ENCODE data around the gene METTL16. TPM values are rescaled to one million over a fixed set of nuclear protein-coding genes. Genes with fewer than 3 reads are reported as not detected.

The METTL16 gene
- total and polyA plus RNA-seq, 2 donors (not counting 1 experiment from before 2014, with no cell fraction given), result 19.2 to 56.5 TPM

DNA sequence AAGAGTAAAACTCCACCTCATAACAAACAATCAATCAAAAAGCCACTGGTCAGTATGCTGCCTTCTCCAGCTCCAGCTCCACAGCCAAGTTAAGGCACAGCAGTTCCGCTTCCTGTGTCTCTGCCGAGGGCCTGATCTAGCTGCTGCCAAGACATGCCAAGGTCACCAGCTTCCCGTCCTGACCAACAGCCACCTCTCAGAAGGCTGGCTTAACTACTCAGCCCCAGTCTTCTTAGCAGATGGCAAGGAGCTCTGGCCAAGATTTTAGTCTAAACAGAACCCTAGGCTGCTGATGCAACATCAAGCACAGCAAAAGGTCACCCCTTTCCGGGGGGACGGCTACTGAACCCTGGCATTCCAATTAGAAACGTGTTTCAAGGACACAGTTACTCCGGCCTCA is 93.1 kb downstream of the METTL16 start:
- H3K27me3 Mint-ChIP-seq, result no peaks in the 10 kb centered on the region
- no peaks in the 10 kb centered on the region for H3K4me1 ChIP-seq (ENCODE audit: control insufficient read depth in 2 of 2, insufficient read depth in 2 of 2, low read length in 2 of 2)
- no peak overlapping the region for H3K4me3 Mint-ChIP-seq
- no peak overlapping the region for H3K9ac ChIP-seq (ENCODE audit: low read length)
- no peak overlapping the region for H2AFZ ChIP-seq (ENCODE audit: insufficient read depth, low read depth, low read length, poor library complexity, severe bottlenecking)
- ATAC-seq (ENCODE audit: low read depth) (no peak), DNase-seq (no peak)
- no peak overlapping the region for H3K27ac Mint-ChIP-seq
- no peak overlapping the region for H3K4me3 ChIP-seq (ENCODE audit: control extremely low read depth in 1 of 5, extremely low read depth in 1 of 5, insufficient read depth in 1 of 5, low read depth in 2 of 5, low read length in 4 of 5)
- H3K79me2 ChIP-seq (ENCODE audit: control insufficient read depth, insufficient read depth, low read length), result peaks cover 4% of the 10 kb centered on the region
- H3K27me3 ChIP-seq (replicated peaks in 1 of 4; ENCODE audit: control extremely low read depth in 1 of 4, control insufficient read depth in 3 of 4, insufficient read depth in 4 of 4, low read length in 3 of 4), result no peaks in the 10 kb centered on the region
- H3K9me3 ChIP-seq (ENCODE audit: control extremely low read depth in 1 of 3, control insufficient read depth in 2 of 3, insufficient read depth in 1 of 3, low read length in 2 of 3), result no peaks in the 10 kb centered on the region
- 99% methylated on average over 4 of the region's 7 CpGs for WGBS (ENCODE audit: insufficient coverage)
- peaks cover 15% of the 10 kb centered on the region for H4K20me1 ChIP-seq (ENCODE audit: control insufficient read depth, insufficient read depth, low read length, poor library complexity, severe bottlenecking)
- TF ChIP-seq EZH2 (IDR thresholded peaks at IDR 0.05; ENCODE audit: borderline replicate concordance, insufficient read depth, low read depth, low read length, poor library complexity, severe bottlenecking), result no peak
- TF ChIP-seq, protein P1, sequence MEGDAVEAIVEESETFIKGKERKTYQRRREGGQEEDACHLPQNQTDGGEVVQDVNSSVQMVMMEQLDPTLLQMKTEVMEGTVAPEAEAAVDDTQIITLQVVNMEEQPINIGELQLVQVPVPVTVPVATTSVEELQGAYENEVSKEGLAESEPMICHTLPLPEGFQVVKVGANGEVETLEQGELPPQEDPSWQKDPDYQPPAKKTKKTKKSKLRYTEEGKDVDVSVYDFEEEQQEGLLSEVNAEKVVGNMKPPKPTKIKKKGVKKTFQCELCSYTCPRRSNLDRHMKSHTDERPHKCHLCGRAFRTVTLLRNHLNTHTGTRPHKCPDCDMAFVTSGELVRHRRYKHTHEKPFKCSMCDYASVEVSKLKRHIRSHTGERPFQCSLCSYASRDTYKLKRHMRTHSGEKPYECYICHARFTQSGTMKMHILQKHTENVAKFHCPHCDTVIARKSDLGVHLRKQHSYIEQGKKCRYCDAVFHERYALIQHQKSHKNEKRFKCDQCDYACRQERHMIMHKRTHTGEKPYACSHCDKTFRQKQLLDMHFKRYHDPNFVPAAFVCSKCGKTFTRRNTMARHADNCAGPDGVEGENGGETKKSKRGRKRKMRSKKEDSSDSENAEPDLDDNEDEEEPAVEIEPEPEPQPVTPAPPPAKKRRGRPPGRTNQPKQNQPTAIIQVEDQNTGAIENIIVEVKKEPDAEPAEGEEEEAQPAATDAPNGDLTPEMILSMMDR (IDR thresholded peaks at IDR 0.05), result no peak
- intact Hi-C loops (cut with micrococcal nuclease), result loop anchor here (5.0 kb wide), 1 partner anchor 594 kb away; no protein-coding TSS in a partner anchor
- POLR2A ChIA-PET, result no interaction called here
- CTCF ChIA-PET, result interaction anchor here (1.7 to 12.0 kb wide), 3 partner anchors 14 to 36 kb away, joined by 3 to 650 read pairs (median 76); no protein-coding TSS in a partner anchor
- peaks cover 1% of the 10 kb centered on the region for H3K4me1 Mint-ChIP-seq
- no peak overlapping the region for H3K4me2 ChIP-seq (replicated peaks; ENCODE audit: low read depth, low read length, poor library complexity, severe bottlenecking)
- H3K27ac ChIP-seq (ENCODE audit: low read length in 2 of 2), result no peak overlapping the region
- H3K36me3 ChIP-seq (replicated peaks in 1 of 2; ENCODE audit: control extremely low read depth in 1 of 2, control insufficient read depth in 1 of 2, extremely low read depth in 1 of 2, insufficient read depth in 2 of 2, low read length in 1 of 2), result peaks cover 5 to 45% of the 10 kb centered on the region in 2 experiments
- H3K9me3 Mint-ChIP-seq (ENCODE audit: insufficient read depth), result no peaks in the 10 kb centered on the region

DNA sequence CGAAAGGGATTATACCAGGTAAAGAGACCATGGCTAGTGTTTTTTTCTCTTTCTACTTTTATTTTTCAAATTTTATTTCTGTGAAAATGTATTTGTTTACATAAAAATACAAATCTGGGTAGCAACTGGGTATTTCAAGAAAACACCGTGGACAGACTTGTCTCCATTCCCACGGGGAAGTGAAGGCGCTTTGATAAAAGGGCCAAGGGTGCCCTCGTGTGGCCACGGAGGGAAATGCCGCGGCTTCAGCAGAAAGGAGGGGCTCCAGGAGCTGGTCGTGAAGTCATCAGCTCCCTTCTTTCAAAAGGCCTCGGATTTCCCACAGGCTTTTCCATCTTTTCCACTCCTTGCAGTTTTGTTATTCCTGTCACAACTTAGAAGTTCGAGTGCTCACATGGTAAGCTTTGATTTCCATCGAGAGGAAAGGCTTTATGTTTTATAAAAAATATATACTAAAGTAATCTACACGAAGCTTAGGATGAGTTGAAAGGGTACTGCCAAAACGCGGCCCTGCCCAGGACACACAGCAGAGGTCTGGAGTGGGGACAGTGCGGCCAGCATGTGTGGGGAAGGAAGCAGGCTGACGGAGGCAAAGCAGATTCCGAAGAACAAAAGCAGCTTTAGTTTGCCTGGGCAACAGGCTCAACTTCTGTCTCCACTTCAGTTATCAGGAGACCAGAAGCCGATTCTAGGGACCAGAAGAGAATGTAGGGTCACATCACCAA is 95.5 kb downstream of the METTL16 start:
- Histone ChIP-seq H3K4me2 (replicated peaks; ENCODE audit: low read depth, low read length, poor library complexity, severe bottlenecking) (no peak overlapping the region), H4K20me1 (ENCODE audit: control insufficient read depth, insufficient read depth, low read length, poor library complexity, severe bottlenecking) (peaks cover 11% of the 10 kb centered on the region), H2AFZ (ENCODE audit: insufficient read depth, low read depth, low read length, poor library complexity, severe bottlenecking) (peak overlapping the region; percentile 28), H3K79me2 (ENCODE audit: control insufficient read depth, insufficient read depth, low read length) (peaks cover 4% of the 10 kb centered on the region), H3K9me3 (ENCODE audit: control extremely low read depth in 1 of 3, control insufficient read depth in 2 of 3, insufficient read depth in 1 of 3, low read length in 2 of 3) (no peaks in the 10 kb centered on the region), H3K9ac (ENCODE audit: low read length) (no peak overlapping the region), H3K27ac (ENCODE audit: low read length in 2 of 2) (no peak overlapping the region), H3K36me3 (replicated peaks in 1 of 2; ENCODE audit: control extremely low read depth in 1 of 2, control insufficient read depth in 1 of 2, extremely low read depth in 1 of 2, insufficient read depth in 2 of 2, low read length in 1 of 2) (peaks cover 5 to 40% of the 10 kb centered on the region in 2 experiments), H3K27me3 (replicated peaks in 1 of 4; ENCODE audit: control extremely low read depth in 1 of 4, control insufficient read depth in 3 of 4, insufficient read depth in 4 of 4, low read length in 3 of 4) (no peaks in the 10 kb centered on the region), H3K4me1 (ENCODE audit: control insufficient read depth in 2 of 2, insufficient read depth in 2 of 2, low read length in 2 of 2) (no peaks in the 10 kb centered on the region), H3K4me3 (ENCODE audit: control extremely low read depth in 1 of 5, extremely low read depth in 1 of 5, insufficient read depth in 1 of 5, low read depth in 2 of 5, low read length in 4 of 5) (no peak overlapping the region)
- Mint-ChIP-seq H3K4me1 (peaks cover 1% of the 10 kb centered on the region), H3K4me3 (no peak overlapping the region), H3K27ac (peak overlapping the region; percentile 46), H3K9me3 (ENCODE audit: insufficient read depth) (no peaks in the 10 kb centered on the region), H3K27me3 (no peaks in the 10 kb centered on the region)
- 31% methylated on average over 14 of the region's 19 CpGs for WGBS (ENCODE audit: insufficient coverage)
- intact Hi-C loops (cut with micrococcal nuclease), result loop anchor here (1.0 to 5.0 kb wide), 2 partner anchors 15 to 596 kb away; partner anchors contain the start of gene MNT
- no peak for TF ChIP-seq EZH2 (IDR thresholded peaks at IDR 0.05; ENCODE audit: borderline replicate concordance, insufficient read depth, low read depth, low read length, poor library complexity, severe bottlenecking)
- TF ChIP-seq, protein P1 (IDR thresholded peaks at IDR 0.05), result peak; percentile 99
- peak; percentile 84 for ATAC-seq (ENCODE audit: low read depth)
- ChIA-PET CTCF (interaction anchor here (0.6 to 12.0 kb wide), 29 partner anchors 11 to 597 kb away, joined by 3 to 650 read pairs (median 4); partner anchors contain the start of genes METTL16, SGSM2, SMG6 and SRR), POLR2A (interaction anchor here (0.9 to 1.5 kb wide), 3 partner anchors 10 to 80 kb away, joined by 3 to 12 read pairs (median 3); partner anchors contain the start of gene TSR1)
- DNase-seq, result peak; percentile 89

Measured in B cell (primary cell).